HG03439 (cell line): ENCODE measurements around the gene COPS6.
"Not testable (repeated sequence)": the region's sequence is repeated elsewhere in the genome, so short reads cannot be mapped to it uniquely, and the experiment has no call there.

Source experiments
- ATAC-seq: cut with Tn5 transposase; IDR thresholded peaks from one replicate; pipeline ENCODE4 v1.9.1; 2021; ENCODE audit warnings: mild to moderate bottlenecking, moderate library complexity; ENCODE audit not compliant: unreplicated experiment

COPS6 gene

DNA sequence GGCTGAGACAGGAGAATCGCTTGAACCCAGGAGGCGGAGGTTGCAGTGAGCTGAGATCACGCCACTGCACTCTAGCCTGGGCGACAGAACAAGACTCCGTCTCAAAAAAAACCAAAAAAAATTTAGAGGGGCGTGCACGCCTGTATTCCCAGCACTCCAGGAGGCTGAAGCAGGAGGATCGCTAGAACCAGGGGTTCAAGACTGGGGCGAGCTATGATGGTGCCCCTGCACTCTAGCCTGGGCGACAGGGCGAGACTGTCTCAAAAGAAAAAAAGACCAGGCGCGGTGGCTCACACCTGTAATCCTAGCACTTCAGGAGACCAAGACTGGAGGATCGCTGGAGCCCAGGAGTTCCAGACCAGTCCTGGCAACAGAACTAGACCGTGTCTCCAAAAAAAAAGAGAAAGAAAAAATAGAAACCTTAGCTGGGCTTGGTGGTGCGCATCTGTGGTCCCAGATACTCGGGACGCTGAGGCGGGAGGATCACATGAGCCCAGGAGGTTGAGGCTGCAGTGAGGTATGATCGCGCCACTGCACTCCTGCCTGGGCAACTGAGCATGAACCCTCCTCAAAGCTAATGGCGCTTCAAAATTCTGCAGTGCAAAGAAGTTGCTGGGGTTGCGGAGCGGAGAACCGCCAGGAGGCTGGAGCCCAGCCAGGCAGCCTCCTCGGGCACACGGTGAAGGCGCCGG lies 37.6 kb downstream of the COPS6 start:
- ATAC-seq: peak; percentile 6

DNA sequence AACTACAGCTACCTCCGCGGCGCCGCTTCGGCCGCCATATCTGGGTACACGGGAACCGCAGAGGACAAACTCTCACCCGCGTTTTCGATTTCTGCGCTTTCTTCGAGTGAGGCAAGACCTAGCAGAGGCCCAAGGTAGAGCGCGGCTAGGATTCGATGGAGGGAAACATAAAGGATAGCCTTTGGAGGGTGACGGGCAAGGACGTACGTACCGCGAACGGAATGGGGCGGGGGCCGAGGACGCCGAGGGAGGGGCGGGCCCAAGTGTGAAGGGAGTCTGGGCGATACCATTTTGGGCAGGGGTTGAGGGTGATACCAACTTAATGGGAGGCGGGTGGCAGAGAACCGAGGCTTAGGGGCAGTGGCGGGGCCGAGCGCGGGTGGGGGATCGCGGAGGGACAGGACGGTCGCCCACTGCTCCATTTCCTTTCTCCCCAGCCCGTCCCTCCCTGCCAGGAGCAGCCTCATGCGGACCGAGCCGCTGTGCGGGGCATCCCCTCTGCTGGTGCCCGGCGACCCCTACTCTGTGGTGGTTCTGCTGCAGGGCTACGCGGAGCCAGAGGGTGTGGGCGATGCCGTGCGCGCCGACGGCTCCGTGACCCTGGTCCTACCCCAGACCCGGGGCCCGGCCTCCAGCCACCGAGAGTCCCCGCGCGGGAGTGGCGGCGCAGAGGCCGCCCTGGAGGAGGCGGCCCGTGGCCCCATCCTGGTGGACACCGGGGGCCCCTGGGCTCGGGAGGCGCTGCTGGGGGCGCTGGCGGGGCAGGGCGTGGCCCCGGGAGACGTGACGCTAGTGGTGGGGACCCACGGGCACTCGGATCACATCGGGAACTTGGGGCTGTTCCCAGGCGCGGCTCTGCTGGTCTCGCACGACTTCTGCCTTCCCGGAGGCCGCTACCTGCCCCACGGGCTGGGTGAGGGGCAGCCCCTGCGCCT lies 38.4 kb downstream of the COPS6 start, which contains the start of gene MBLAC1:
Gene MBLAC1 (plus strand): TSS at position 37 of the 935 bp plus-strand sequence. CDS start 429 bp downstream, at position 466.
- ATAC-seq: peak; percentile 67

DNA sequence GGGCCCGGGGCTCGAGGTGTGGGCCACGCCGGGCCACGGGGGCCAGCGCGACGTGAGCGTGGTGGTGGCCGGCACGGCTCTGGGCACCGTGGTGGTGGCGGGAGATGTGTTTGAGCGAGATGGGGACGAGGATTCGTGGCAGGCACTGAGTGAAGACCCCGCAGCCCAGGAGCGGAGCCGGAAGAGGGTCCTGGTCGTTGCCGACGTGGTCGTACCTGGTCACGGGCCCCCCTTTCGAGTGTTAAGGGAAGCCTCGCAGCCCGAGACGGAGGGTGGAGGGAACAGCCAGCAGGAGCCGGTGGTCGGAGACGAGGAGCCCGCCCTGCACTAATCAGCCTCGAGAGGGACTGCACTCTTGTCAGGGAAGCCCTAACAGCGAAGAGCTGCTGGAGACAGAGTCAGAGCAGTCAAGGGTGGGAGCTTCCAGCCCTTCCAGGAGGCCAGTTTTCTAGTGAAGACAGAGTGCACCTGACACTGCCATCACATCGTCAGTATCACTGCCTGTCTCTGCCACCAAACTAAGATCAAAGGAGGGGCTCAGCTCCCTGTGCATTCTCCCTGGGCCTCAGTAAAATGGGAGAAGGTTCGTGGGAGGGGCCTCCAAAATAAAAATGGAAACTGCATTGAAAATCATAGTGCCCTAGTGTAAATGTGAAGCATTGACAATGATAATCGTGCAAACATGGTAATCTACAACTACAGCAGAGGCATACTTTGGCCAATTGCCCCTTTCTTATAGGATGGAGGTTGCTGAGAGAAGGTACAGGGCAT lies 39.3 kb downstream of the COPS6 start:
- ATAC-seq: no peak

DNA sequence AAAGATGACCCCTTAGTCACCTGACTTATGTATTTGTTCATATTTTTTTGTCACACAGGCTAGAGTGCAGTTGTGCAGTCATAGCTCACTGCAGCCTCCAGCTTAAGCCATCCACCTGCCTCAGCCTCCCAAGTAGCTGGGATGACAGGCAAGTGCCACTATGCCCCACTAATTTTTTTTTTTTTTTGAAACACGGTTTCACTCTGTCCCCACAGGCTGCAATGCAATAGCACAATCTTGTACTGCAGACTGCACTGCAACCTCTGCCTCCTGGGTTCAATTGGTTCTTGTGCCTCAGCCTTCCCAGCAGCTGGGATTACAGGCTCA lies 39.8 kb downstream of the COPS6 start:
- ATAC-seq: no peak

DNA sequence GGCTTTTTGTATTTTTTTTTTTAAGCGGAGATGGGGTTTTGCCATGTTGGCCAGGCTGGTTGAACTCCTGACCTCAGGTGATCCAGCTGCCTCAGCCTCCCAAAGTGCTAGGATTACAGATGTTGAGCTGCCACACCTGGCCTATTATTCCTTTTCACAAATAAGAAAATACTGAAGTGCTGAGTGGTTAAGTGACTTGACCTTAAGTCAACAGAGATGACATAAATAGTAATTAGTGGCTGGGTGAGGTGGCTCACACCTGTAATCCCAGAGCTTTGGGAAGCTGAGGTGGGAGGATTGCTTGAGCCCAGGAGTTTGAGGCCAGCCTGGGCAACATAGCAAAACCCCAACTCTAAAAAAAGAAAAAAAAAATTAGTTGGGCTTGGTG lies 41.4 kb downstream of the COPS6 start:
- not testable (repeated sequence) for ATAC-seq

DNA sequence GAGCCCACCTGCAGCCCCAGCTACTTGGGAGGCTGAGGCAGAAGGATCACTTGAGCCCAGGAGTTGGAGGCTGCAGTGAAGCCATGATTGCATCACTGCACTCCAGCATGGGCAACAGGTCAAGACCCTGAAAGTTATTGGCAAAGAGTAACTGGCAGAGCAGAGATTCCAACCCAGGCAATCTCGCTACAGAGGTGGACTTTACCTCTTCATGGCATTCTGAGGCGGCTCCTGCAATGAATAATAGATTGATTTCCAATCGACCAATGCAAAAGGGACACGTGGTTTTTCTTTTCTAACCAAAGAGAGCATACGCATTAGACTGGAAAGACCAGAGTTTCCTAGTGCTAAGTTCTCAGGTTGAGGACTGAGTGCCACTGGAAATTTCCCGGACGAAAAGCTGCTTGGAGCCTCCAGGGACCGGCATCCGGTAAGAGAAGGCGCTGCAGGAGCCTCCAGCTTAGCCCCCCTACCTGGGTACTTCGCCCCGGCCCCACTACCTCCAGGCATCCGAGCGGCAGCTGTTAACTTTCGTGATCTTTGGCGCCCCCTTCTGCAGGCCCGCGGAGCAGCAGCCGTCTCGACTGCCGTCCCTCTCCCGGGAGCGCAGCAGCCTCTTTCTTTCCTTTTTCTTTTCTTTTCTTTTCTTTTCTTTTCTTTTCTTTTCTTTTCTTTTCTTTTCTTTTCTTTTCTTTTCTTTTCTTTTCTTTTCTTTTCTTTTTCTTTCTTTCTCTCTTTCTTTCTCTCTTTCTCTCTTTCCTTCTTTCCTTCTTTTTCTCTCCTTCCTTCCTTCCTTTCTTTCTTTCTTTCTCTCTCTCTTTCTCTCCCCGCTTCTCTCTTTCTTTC lies 42.1 kb downstream of the COPS6 start:
- ATAC-seq: no peak

DNA sequence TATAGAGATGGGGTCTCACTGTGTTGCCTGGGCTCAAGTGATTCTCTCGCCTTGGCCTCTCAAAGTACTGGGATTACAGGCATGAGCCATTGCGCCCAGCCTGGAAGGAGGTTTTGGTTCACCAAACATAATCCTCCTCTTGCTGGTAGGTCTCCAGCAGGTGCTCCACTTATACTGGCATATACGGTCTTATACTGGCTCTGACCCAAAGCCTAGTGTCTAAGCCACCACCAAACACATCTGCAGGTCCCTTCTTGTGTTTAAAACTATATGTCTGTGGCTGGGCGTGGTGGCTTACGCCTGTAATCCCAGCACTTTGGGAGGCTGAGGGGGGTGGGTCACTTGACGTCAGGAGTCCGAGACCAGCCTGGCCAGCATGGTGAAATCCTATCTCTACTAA lies 43.4 kb downstream of the COPS6 start:
- no peak for ATAC-seq

DNA sequence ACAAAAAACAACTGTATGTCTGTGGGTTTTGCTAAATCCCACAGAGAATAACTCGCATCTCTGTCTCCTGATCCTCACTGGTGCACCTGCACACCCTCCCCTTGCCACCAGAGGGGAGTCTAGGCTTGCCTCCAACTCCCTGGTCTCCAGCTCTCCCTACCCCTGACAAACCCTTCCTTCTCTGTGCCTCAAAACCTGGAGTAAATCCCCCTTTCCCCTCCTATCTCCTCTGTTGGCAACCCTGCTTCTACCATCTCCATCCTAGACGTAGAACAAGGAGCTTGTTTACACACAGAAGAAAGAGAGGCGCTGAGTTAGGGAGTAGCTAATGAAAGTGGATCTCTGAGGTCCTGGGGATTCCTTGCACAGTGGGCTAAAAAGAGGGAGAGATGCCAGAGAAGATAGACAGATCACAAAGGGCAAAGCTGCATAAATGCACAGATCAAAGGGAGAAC lies 44.0 kb downstream of the COPS6 start:
- ATAC-seq: peak; percentile 59

DNA sequence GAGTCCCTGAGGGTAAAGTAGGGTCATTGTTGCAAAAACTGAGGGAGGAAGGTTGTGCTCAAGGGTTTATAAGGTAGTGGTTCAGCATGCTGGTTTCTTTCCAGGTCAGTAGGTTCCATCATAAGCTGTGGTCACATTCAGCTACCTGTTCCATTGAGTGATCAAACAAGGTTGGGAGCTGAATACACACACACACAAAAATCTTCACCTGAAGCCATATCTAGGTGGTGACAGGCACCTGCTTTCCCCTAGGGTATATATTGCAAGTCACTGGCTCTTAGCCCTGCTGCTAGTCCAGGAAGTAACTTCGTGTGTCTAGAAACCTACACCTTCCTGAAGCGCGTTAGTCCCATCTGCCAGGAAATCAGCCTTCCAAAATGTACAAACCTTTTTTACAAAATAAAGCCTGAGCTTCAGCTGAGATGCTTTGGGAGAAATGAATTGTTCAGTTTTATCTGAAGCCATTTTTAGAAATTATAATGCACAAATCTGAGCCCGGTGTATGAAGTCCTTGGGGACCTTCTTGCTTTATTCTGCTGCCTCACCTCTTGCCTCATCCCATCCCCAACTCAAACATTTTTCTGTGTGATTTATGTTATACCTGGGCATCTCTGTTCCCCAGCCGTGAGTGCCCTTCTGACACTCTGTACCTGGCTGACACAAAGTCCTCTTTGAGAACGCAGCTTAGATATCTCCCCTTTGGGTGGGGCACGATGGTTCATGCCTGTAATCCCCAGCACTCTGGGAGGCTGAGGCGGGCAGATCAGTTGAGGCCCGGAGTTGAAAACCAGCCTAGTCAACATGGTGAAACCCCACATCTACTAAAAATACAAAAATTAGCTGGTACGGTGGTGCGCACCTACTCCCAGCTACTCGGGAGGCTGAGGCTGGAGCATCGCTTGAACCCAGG lies 49.3 kb downstream of the COPS6 start:
- no peak for ATAC-seq

DNA sequence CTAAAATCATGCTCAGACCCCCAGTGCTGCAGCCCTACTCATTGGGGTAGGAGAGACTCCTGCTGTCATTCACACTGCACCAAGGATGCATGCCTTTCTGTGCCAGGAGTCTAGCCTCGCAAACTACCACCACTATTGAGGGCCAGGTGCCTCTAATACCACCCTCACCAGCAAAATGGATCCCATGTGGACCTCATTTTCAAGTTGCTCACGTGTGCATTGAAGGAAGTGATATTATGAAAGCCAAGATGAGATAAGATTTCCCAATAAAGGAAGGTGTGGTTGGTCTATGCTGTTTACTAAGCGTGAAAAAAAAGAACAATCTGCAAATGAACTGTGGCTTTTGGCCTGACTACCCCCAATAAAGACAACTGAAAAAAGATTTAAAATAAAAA lies 52.8 kb downstream of the COPS6 start:
- ATAC-seq: no peak
